ENCODE data around the gene PSD. TPM values are rescaled to one million over a fixed set of nuclear protein-coding genes. Genes with fewer than 3 reads are reported as not detected.

Gene PSD
- total and polyA plus RNA-seq, 10 of the 15 experiments (the other 5 are each of a cell fraction or from before 2014, with no cell fraction given), result 0.11 to 2.0 (median 0.49) TPM; not detected in 2

- TF ChIP-seq IRF5 (IDR thresholded peaks at IDR 0.05; ENCODE audit: borderline replicate concordance), result no peak
- peak; percentile 83 for TF ChIP-seq NKRF (conservative IDR thresholded peaks at IDR 0.05)
- peak; percentile 79; the same call in 1 of the 2 replicates for TF ChIP-seq CHD1 (IDR thresholded peaks at IDR 0.05; ENCODE audit: low read depth, low read length)
- TF ChIP-seq JUNB (IDR thresholded peaks at IDR 0.05), result no peak
- no peak; the same call in 1 of the 2 replicates for TF ChIP-seq HSF1 (IDR thresholded peaks at IDR 0.05; ENCODE audit: low read depth, low read length)
- TF ChIP-seq ASH2L (IDR thresholded peaks at IDR 0.05; ENCODE audit: borderline replicate concordance, low read depth), result no peak
- peak; percentile 85 for TF ChIP-seq POLR2A (IDR thresholded peaks at IDR 0.05; ENCODE audit: low read depth, low read length)
- peak; percentile 9 for TF ChIP-seq E4F1 (IDR thresholded peaks at IDR 0.05; ENCODE audit: borderline replicate concordance, partially characterized antibody)
- TF ChIP-seq ELK1 (IDR thresholded peaks at IDR 0.05; ENCODE audit: low read depth, low read length), result peak; percentile 31; the same call in 1 of the 2 replicates
- no peak for TF ChIP-seq RUNX3 (IDR thresholded peaks at IDR 0.05; ENCODE audit: low read length)
- TF ChIP-seq MEF2B (IDR thresholded peaks at IDR 0.05; ENCODE audit: partially characterized antibody, poor library complexity, severe bottlenecking), result peak; percentile 41
- peak; percentile 9; the same call in 1 of the 2 replicates for TF ChIP-seq HCFC1 (IDR thresholded peaks at IDR 0.05; ENCODE audit: low read length)
- peak; percentile 81; the same call in 1 of the 2 replicates for TF ChIP-seq ATF7 (IDR thresholded peaks at IDR 0.05; ENCODE audit: low read depth)
- peak; percentile 100 for TF ChIP-seq IKZF1 (conservative IDR thresholded peaks at IDR 0.05)
- TF ChIP-seq PAX8 (IDR thresholded peaks at IDR 0.05), result no peak
- no peak; the same call in 1 of the 2 replicates for TF ChIP-seq MXI1 (IDR thresholded peaks at IDR 0.05; ENCODE audit: low read depth, low read length)
- TF ChIP-seq ZNF687 (IDR thresholded peaks at IDR 0.05), result 0 out of 2 replicates have a peak, but pooled peaks have one; percentile 69
These were observed 24.3 kb downstream of the PSD start (continued) for GRCh38 chr10:102394079-102394800.

Measured in GM12878 (cell line).